Prostate gland (tissue), 2 donors: ENCODE measurements around the gene IFNLR1. TPM values are rescaled to one million over a fixed set of nuclear protein-coding genes. Genes with fewer than 3 reads are reported as not detected.

Experiments
- DNase-seq: peaks from one replicate; pipeline ENCODE4 v3.0.0-alpha.2; 2019; ENCODE audit warnings: low spot score
- H3K27ac ChIP-seq, 2 donors: fragments of 200-600 bp; sonication (generic); 2 replicates each; pipeline ENCODE4 v1.5.1; 2017 to 2019
- H3K27me3 ChIP-seq: fragments of 200-600 bp; sonication (generic); replicated peaks from 2 replicates; pipeline ENCODE4 v1.5.1; 2019; ENCODE audit not compliant: insufficient read depth
- H3K36me3 ChIP-seq, 2 donors: fragments of 200-600 bp; sonication (generic); 1 replicate in 1 of 2; 2 replicates in 1 of 2; pipeline versions ENCODE4 v1.5.1 to v1.8.1; 2017 to 2019
- H3K4me1 ChIP-seq: fragments of 200-600 bp; sonication (generic); replicated peaks from 2 replicates; pipeline ENCODE4 v1.5.1; 2019
- H3K4me3 ChIP-seq, 2 donors: fragments of 200-600 bp; sonication (generic); 2 replicates each; pipeline ENCODE4 v1.5.1; 2017 to 2019
- H3K9me3 ChIP-seq: fragments of 200-600 bp; sonication (generic); 2 replicates; pipeline ENCODE4 v1.5.1; 2017
- POLR2A ChIP-seq: fragments of 450-650 bp; IDR thresholded peaks from one replicate; pipeline ENCODE4 v1.6.1; 2016; ENCODE audit warnings: antibody characterized with exemption, mild to moderate bottlenecking
- POLR2AphosphoS5 ChIP-seq: sonication (generic); formaldehyde crosslinking; IDR thresholded peaks from one replicate; pipeline ENCODE4 v1.6.1; 2017; ENCODE audit warnings: antibody characterized with exemption
- WGBS: methylation state at CpG from one replicate; pipeline ENCODE4 v1.1.5; 2018; 5-methylcytosine and 5-hydroxymethylcytosine counted together
- intact Hi-C: fragments of 100-400 bp; cut with DNase I; formaldehyde crosslinking; loops from one replicate; pipeline ENCODE4 v1.14.2; 2022
- total RNA-seq, 2 donors: library from RNA; depleted of rRNA; stranded (reverse); fragments of >200 nt; gene quantifications; one replicate each; pipeline ENCODE4 v1.1.0, GENCODE V29; 2016
- TF ChIP-seq, protein P1 (sequence below), 4 experiments: fragments of 200-600 bp in 2 of 4; fragments of 450-650 bp in 2 of 4; sonication (generic) in 2 of 4; IDR thresholded peaks; 1 replicate in 3 of 4; 2 replicates in 1 of 4; pipeline ENCODE4 v1.5.1; 2016 to 2019; ENCODE audit warnings: antibody characterized with exemption in 4 of 4, mild to moderate bottlenecking in 2 of 4, moderate library complexity in 2 of 4

Gene IFNLR1
- total RNA-seq, 2 donors from 2014 or later = 6.6 to 9.2 TPM

GRCh38 chr1:24156542-24157260 lies 30.4 kb downstream of the IFNLR1 start:
- Histone ChIP-seq H3K9me3 (no peaks in the 10 kb centered on the region), H3K27me3 (no peaks in the 10 kb centered on the region), H3K36me3 (no peaks in the 10 kb centered on the region), H3K27ac (no peak overlapping the region), H3K4me1 (no peaks in the 10 kb centered on the region), H3K4me3 (no peak overlapping the region)
- no peak for TF ChIP-seq POLR2AphosphoS5
- TF ChIP-seq POLR2A = no peak
- TF ChIP-seq, protein P1, sequence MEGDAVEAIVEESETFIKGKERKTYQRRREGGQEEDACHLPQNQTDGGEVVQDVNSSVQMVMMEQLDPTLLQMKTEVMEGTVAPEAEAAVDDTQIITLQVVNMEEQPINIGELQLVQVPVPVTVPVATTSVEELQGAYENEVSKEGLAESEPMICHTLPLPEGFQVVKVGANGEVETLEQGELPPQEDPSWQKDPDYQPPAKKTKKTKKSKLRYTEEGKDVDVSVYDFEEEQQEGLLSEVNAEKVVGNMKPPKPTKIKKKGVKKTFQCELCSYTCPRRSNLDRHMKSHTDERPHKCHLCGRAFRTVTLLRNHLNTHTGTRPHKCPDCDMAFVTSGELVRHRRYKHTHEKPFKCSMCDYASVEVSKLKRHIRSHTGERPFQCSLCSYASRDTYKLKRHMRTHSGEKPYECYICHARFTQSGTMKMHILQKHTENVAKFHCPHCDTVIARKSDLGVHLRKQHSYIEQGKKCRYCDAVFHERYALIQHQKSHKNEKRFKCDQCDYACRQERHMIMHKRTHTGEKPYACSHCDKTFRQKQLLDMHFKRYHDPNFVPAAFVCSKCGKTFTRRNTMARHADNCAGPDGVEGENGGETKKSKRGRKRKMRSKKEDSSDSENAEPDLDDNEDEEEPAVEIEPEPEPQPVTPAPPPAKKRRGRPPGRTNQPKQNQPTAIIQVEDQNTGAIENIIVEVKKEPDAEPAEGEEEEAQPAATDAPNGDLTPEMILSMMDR (IDR thresholded peaks at IDR 0.05) = no peak
- WGBS = 95% methylated on average over 16 of the region's 18 CpGs
- intact Hi-C loops = no loop called here
- DNase-seq = no peak

GRCh38 chr1:24155011-24155782 lies 31.9 kb downstream of the IFNLR1 start:
- Histone ChIP-seq H3K4me1 (no peaks in the 10 kb centered on the region), H3K9me3 (no peaks in the 10 kb centered on the region), H3K27ac (no peak overlapping the region), H3K36me3 (no peaks in the 10 kb centered on the region), H3K4me3 (no peak overlapping the region), H3K27me3 (no peaks in the 10 kb centered on the region)
- intact Hi-C loops = no loop called here
- TF ChIP-seq POLR2AphosphoS5 = no peak
- no peak for TF ChIP-seq POLR2A
- TF ChIP-seq, protein P1 (IDR thresholded peaks at IDR 0.05) = no peak
- WGBS = 51% methylated on average over 11 of the region's 11 CpGs
- peak; percentile 25 for DNase-seq

GRCh38 chr1:24154215-24154614 lies 32.9 kb downstream of the IFNLR1 start:
- Histone ChIP-seq H3K4me3 (no peak overlapping the region), H3K27ac (no peak overlapping the region), H3K9me3 (no peaks in the 10 kb centered on the region), H3K4me1 (no peaks in the 10 kb centered on the region), H3K36me3 (no peaks in the 10 kb centered on the region), H3K27me3 (no peaks in the 10 kb centered on the region)
- 79% methylated on average over 8 of the region's 8 CpGs for whole genome bisulfite sequencing
- TF ChIP-seq POLR2A (no peak), POLR2AphosphoS5 (no peak)
- TF ChIP-seq, protein P1 (IDR thresholded peaks at IDR 0.05) = no peak
- DNase-seq = no peak
- intact Hi-C loops = no loop called here

GRCh38 chr1:24152631-24153494 lies 34.2 kb downstream of the IFNLR1 start:
- H3K27me3 ChIP-seq = no peaks in the 10 kb centered on the region
- H3K4me3 ChIP-seq = no peak overlapping the region
- WGBS = 85% methylated on average over 10 of the region's 10 CpGs
- no peak for DNase-seq
- TF ChIP-seq POLR2A (no peak), POLR2AphosphoS5 (no peak)
- TF ChIP-seq, protein P1 (IDR thresholded peaks at IDR 0.05) = no peak
- no peaks in the 10 kb centered on the region for H3K4me1 ChIP-seq
- intact Hi-C loops = no loop called here
- H3K27ac ChIP-seq = no peak overlapping the region
- H3K9me3 ChIP-seq = no peaks in the 10 kb centered on the region
- no peaks in the 10 kb centered on the region for H3K36me3 ChIP-seq
